Activated CD4-positive, alpha-beta T cell treated with anti-CD3 and anti-CD28 coated beads, Interleukin-2, amount 50 U/mL, for 16 hours (primary cell): ENCODE data around the gene ANKRD62.
"Not testable (repeated sequence)": the region's sequence is repeated elsewhere in the genome, so short reads cannot be mapped to it uniquely, and the experiment has no call there.

Experiments
- DNase-seq: peaks from one replicate; pipeline ENCODE4 v3.0.0-alpha.2; 2020

ANKRD62 gene

GRCh38 chr18:12101266-12101665 lies 7.6 kb downstream of the ANKRD62 start:
- DNase-seq: no peak

- DNase-seq: no peak
These were observed 8.6 kb downstream of the ANKRD62 start for GRCh38 chr18:12102136-12102842.

- DNase-seq: no peak
These were observed 12.8 kb downstream of the ANKRD62 start for GRCh38 chr18:12106471-12106870.

GRCh38 chr18:12109836-12110235 lies 16.2 kb downstream of the ANKRD62 start:
- no peak for DNase-seq

- no peak for DNase-seq
These were observed 20.5 kb downstream of the ANKRD62 start for GRCh38 chr18:12113999-12114646.

- DNase-seq: no peak
These were observed 25.7 kb downstream of the ANKRD62 start for GRCh38 chr18:12119358-12119757.

- DNase-seq: no peak
These were observed 27.8 kb downstream of the ANKRD62 start for GRCh38 chr18:12121175-12122042.

- DNase-seq: not testable (repeated sequence)
These were observed 28.4 kb downstream of the ANKRD62 start for GRCh38 chr18:12122043-12122389.

- not testable (repeated sequence) for DNase-seq
These were observed 34.0 kb downstream of the ANKRD62 start for GRCh38 chr18:12127647-12128046.

- DNase-seq: not testable (repeated sequence)
These were observed 45.2 kb downstream of the ANKRD62 start for GRCh38 chr18:12138831-12139230.

- DNase-seq: not testable (repeated sequence)
These were observed 47.2 kb downstream of the ANKRD62 start for GRCh38 chr18:12140866-12141265.

- DNase-seq: not testable (repeated sequence)
These were observed 48.1 kb downstream of the ANKRD62 start for GRCh38 chr18:12141778-12142177.

- DNase-seq: not testable (repeated sequence)
These were observed 55.8 kb downstream of the ANKRD62 start for GRCh38 chr18:12149431-12149830.

- DNase-seq: no peak
These were observed 60.7 kb downstream of the ANKRD62 start for GRCh38 chr18:12154361-12154760.

GRCh38 chr18:12155996-12156395 lies 62.4 kb downstream of the ANKRD62 start:
- no peak for DNase-seq

- DNase-seq: no peak
These were observed 65.8 kb downstream of the ANKRD62 start for GRCh38 chr18:12159446-12159845.

- DNase-seq: no peak
These were observed 69.1 kb downstream of the ANKRD62 start for GRCh38 chr18:12162786-12163185.

GRCh38 chr18:12165038-12165768 lies 71.6 kb downstream of the ANKRD62 start:
- DNase-seq: no peak
